ENCODE measurements around the gene SLC17A1.

The SLC17A1 gene

GRCh38 chr6:25832670-25833069 lies 818 bp upstream of the SLC17A1 start:
- DNase-seq (ENCODE audit: low read depth, low spot score): no peak

GRCh38 chr6:25832307-25832662 lies 433 bp upstream of the SLC17A1 start:
- no peak for DNase-seq (ENCODE audit: low read depth, low spot score)

GRCh38 chr6:25830458-25830857 lies 1.4 kb downstream of the SLC17A1 start:
- no peak for DNase-seq (ENCODE audit: low read depth, low spot score)

- no peak for DNase-seq (ENCODE audit: low read depth, low spot score)
Measured at GRCh38 chr6:25829375-25829774, 2.5 kb downstream of the SLC17A1 start.

GRCh38 chr6:25821341-25821740 lies 10.5 kb downstream of the SLC17A1 start:
- no peak for DNase-seq (ENCODE audit: low read depth, low spot score)

GRCh38 chr6:25816252-25816651 lies 15.6 kb downstream of the SLC17A1 start:
- DNase-seq (ENCODE audit: low read depth, low spot score): no peak

GRCh38 chr6:25815194-25815593 lies 16.7 kb downstream of the SLC17A1 start:
- DNase-seq (ENCODE audit: low read depth, low spot score): no peak

GRCh38 chr6:25804804-25805203 lies 27.0 kb downstream of the SLC17A1 start:
- no peak for DNase-seq (ENCODE audit: low read depth, low spot score)

GRCh38 chr6:25801436-25801835 lies 30.4 kb downstream of the SLC17A1 start:
- DNase-seq (ENCODE audit: low read depth, low spot score): no peak

- DNase-seq (ENCODE audit: low read depth, low spot score): no peak
Measured at GRCh38 chr6:25794784-25795183, 37.1 kb downstream of the SLC17A1 start.

GRCh38 chr6:25793970-25794369 lies 37.9 kb downstream of the SLC17A1 start:
- DNase-seq (ENCODE audit: low read depth, low spot score): no peak

GRCh38 chr6:25792016-25792415 lies 39.8 kb downstream of the SLC17A1 start:
- DNase-seq (ENCODE audit: low read depth, low spot score): no peak

GRCh38 chr6:25789475-25789874 lies 42.4 kb downstream of the SLC17A1 start:
- DNase-seq (ENCODE audit: low read depth, low spot score): no peak

- peak; percentile 27 for DNase-seq (ENCODE audit: low read depth, low spot score)
Measured at GRCh38 chr6:25788305-25788922, 43.4 kb downstream of the SLC17A1 start.

- DNase-seq (ENCODE audit: low read depth, low spot score): no peak
Measured at GRCh38 chr6:25787428-25787827, 44.4 kb downstream of the SLC17A1 start.

GRCh38 chr6:25781134-25781533 lies 50.7 kb downstream of the SLC17A1 start:
- no peak for DNase-seq (ENCODE audit: low read depth, low spot score)

- DNase-seq (ENCODE audit: low read depth, low spot score): no peak
Measured at GRCh38 chr6:25777856-25778649, 53.8 kb downstream of the SLC17A1 start.

GRCh38 chr6:25777031-25777430 lies 54.8 kb downstream of the SLC17A1 start:
- DNase-seq (ENCODE audit: low read depth, low spot score): no peak

- DNase-seq (ENCODE audit: low read depth, low spot score): no peak
Measured at GRCh38 chr6:25774120-25774715, 57.6 kb downstream of the SLC17A1 start.

- peak; percentile 64 for DNase-seq (ENCODE audit: low read depth, low spot score)
Measured at GRCh38 chr6:25769983-25770382, 61.9 kb downstream of the SLC17A1 start.

- DNase-seq (ENCODE audit: low read depth, low spot score): no peak
Measured at GRCh38 chr6:25768566-25768965, 63.3 kb downstream of the SLC17A1 start.

- no peak for DNase-seq (ENCODE audit: low read depth, low spot score)
Measured at GRCh38 chr6:25764611-25765010, 67.2 kb downstream of the SLC17A1 start.

Data from astrocyte of the hippocampus (primary cell).